Measurements from ENCODE around the gene LNX1.

DNA sequence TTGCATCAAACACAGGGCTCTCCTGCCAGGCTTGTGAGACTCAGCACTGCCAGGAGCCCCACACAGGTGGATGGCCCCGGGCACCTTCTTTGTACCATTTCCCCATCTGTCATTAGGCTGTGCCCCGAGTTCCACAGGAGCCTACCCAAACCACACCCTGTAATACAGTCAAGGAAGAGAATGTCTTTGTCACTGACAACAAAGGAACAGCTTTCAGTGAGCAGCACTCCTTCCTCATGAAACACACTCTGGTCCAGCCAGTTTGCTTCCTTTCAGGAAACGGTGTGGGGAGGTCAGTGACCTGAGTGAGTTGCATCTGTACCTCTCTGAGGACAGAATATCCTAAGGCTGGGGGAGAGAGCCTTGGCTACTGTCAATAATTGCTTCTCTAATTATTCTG is 53.7 kb downstream of the LNX1 start:
- TF ChIP-seq CTCF (conservative IDR thresholded peaks at IDR 0.05; ENCODE audit: low read length) (no peak), EZH2phosphoT487 (IDR thresholded peaks at IDR 0.05; ENCODE audit: borderline replicate concordance, low read depth, low read length) (no peak)

Data from OCI-LY7 (cell line).